GM12872 (cell line): Measurements from ENCODE around the gene ZNF462.

Experiments
- TF ChIP-seq, protein P1 (sequence below): IDR thresholded peaks from 3 replicates; pipeline ENCODE4 v1.5.1; 2011; ENCODE audit warnings: low read depth, mild to moderate bottlenecking, low read length, moderate library complexity; ENCODE audit not compliant: insufficient read depth

The ZNF462 gene

DNA sequence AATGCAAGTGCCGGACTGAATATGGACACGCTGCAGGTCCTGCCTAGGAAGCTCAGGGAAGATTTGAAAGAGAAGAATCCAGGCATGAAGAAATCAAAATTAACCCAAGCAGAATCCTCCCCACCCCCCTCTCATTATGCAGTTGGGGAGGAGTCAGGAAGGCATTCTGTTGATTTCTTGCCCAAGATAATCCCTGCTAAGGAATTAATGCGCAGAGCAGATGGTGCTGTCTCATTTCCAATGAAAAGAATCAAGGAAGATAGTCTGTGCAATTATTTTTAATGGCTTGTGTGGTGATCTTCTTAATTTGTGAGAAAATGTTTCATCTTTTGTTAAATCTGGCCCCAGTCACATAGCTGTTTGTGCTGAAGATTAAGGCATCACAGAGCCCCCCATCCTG is 145.0 kb downstream of the ZNF462 start:
- TF ChIP-seq, protein P1, sequence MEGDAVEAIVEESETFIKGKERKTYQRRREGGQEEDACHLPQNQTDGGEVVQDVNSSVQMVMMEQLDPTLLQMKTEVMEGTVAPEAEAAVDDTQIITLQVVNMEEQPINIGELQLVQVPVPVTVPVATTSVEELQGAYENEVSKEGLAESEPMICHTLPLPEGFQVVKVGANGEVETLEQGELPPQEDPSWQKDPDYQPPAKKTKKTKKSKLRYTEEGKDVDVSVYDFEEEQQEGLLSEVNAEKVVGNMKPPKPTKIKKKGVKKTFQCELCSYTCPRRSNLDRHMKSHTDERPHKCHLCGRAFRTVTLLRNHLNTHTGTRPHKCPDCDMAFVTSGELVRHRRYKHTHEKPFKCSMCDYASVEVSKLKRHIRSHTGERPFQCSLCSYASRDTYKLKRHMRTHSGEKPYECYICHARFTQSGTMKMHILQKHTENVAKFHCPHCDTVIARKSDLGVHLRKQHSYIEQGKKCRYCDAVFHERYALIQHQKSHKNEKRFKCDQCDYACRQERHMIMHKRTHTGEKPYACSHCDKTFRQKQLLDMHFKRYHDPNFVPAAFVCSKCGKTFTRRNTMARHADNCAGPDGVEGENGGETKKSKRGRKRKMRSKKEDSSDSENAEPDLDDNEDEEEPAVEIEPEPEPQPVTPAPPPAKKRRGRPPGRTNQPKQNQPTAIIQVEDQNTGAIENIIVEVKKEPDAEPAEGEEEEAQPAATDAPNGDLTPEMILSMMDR, result no peak

DNA sequence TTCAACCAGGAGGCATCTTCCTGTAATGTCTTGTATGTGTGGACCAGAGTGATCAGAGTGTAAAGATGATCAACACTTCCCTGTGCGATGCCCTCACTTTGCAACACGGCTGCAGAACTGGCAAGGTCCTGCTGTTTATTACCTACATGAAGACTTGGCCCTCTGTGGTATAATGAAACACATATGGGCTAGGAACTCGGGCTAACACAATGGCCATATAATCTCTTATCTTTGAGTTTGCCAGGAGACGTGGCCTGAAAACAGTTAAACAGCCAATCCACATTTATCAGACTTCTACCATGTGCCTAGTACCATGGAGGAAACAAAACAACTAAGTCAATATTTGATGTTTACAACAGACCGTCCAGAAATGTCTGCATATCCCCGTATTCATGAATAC is 145.5 kb downstream of the ZNF462 start:
- TF ChIP-seq, protein P1, result no peak

DNA sequence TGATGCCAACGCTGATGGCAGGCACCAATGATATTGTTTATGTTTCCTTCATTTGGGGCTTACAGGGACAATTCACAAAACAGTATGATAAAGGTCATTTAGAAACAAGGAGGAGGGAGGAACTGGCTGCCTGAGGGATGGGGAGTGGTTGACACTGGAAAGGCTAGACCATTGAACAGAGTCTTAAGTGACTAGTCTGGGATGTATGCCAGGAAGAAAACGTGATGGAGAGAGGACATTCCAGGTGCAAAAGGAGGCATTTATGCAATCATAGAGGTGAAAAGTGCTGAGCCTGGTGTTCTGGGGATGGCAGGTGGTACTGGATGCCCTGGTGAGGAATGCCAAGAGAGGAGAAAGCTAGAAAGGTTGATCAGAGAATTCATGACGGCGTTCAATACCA is 153.4 kb downstream of the ZNF462 start:
- TF ChIP-seq, protein P1, result no peak

DNA sequence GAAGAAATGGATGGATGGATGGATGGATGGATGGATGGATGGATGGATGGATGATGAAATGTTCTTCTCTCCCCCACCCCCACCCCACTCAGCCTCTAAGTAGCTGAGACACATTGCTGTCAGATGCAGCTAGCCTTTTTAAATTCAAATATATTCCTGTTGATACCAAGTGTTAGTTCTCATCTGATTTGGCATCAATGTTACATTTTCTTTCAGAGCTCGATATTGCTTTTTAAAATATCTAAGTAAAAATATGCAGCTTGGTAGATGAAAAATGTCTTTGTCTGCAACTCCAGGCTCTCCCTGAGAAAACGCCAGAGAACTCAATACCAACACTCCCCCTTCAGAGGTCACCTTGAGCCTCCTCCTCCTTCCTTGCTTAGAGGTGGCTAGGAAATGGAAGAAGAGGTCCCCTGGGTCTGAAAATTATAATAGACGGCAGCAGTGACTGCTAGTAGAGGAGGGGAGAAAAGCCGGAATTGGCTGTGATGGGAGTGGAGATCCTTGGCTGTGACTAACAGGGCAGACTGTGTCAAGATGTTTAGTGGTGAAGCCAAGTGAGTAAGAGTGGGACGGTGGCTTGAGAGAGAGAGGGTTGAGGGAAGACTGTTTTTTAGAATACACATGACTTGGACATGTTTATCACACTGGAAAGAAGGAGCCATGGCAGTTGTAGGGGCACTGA is 156.0 kb downstream of the ZNF462 start:
- TF ChIP-seq, protein P1, result no peak

DNA sequence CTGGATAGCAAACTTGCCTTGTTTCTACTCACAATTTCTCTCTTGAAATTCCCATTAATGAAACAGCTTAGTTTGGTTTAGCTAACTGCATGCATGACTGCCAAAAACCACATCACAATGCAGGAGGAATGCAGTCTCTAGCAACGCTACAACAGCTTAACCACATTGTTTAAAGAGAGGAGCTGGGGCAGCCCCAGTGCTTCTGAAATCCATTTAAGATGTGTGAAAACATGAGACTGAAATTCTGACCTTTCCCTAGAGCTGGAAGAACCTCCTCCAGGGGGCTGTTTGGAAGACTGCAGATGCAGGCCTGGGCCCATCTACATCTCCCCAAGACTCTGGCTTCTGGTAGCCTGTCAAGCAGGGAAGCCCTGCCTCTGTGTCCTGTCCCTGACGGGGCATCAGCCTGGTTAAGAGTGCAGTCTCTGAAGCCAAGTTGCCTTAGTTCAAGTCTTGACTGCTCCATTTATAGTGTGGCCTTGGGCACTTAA is 157.1 kb downstream of the ZNF462 start:
- TF ChIP-seq, protein P1, result no peak

DNA sequence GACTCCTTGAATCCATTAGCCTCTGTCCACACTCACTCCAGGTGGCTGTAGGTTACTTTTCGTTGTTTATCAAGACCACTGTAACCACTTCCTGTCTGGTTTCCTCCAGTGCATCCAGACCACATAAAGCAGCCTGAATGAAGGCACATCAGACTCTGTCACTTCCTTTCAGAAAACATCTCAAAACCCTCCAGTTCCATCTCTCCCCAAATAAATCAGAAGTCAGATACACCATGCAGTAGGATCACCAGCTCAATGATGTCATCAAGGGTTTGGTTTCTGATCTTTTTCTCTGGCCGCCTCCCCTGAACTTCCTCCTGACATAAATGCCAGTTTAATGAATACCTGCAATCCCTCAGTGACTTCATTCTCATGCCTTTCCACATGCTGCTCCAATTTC is 161.2 kb downstream of the ZNF462 start:
- TF ChIP-seq, protein P1, result no peak

DNA sequence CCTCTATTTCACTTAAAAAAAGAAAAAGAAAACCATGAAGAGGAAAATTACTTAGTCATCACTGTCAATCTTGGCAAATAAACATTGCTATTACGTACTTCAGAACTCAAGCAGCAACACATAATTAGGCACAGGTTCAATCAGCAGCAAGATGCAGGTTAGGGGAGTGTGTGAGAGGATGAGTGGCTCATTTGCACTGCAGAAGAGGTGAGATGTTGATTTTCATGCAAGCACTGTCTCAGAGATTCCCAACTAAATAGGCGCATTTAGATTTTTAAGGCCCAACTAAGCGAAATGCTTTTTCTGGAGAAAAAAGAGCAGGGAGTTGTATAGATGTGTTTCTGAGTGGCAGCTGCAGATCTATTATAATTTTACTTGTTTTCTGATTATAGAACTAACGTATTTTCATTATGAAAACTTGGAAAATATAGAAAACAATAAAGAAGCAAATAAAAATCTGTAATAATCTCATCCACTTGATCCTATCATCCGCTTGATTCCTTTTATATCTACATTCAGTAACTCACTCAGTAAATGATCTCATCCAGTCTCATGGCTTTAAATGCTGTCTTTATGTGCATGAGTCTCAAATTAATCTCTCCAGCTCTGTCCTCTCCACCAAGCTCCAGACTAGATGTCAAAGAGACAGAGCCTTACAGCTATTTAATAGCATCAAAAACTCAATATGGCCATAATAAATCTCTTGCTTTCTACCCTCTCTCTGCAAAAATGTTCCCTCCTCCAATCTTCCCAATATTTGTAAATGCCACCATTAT is 162.5 kb downstream of the ZNF462 start:
- TF ChIP-seq, protein P1, result no peak
